HepG2 (cell line): ENCODE measurements around the gene ZNF331. TPM values are rescaled to one million over a fixed set of nuclear protein-coding genes. Genes with fewer than 3 reads are reported as not detected.
A peak's percentile ranks its signal among the peaks of the same experiment; 100 is the strongest.

Source experiments
- AGO1 ChIP-seq: fragments of 200-400 bp; formaldehyde crosslinking; IDR thresholded peaks from 2 replicates; pipeline ENCODE4 v1.6.1; 2017; ENCODE audit warnings: mild to moderate bottlenecking, low read depth, low read length, moderate library complexity; ENCODE audit not compliant: poor library complexity, severe bottlenecking
- ARID2 ChIP-seq: sonication (generic); formaldehyde crosslinking; IDR thresholded peaks from 2 replicates; pipeline ENCODE4 v1.8.1; 2022; ENCODE audit warnings: mild to moderate bottlenecking, missing genetic modification reagents, borderline replicate concordance
- ARNT ChIP-seq: fragments of 450-650 bp; IDR thresholded peaks from 2 replicates; pipeline ENCODE4 v1.6.1; 2017
- ATF7-NPFF ChIP-seq: sonication (generic); formaldehyde crosslinking; IDR thresholded peaks from 2 replicates; pipeline ENCODE4 v1.8.1; 2023; ENCODE audit warnings: mild to moderate bottlenecking, low read depth, missing genetic modification reagents, moderate library complexity
- BRCA1 ChIP-seq: sonication (generic); formaldehyde crosslinking; IDR thresholded peaks from 2 replicates; pipeline ENCODE4 v1.4.0; 2020; ENCODE audit warnings: missing genetic modification reagents
- CEBPG ChIP-seq: IDR thresholded peaks from 2 replicates; pipeline ENCODE4 v1.6.1; 2016
- DR1 ChIP-seq: sonication (generic); formaldehyde crosslinking; IDR thresholded peaks from 2 replicates; pipeline ENCODE4 v1.8.0; 2021; ENCODE audit warnings: mild to moderate bottlenecking, missing genetic modification reagents, inconsistent platforms
- FOXA1 ChIP-seq, 2 experiments: fragments of 450-650 bp in 1 of 2; sonication (generic) in 1 of 2; formaldehyde crosslinking in 1 of 2; IDR thresholded peaks; 2 replicates each; pipeline versions ENCODE4 v1.4.0 to v1.6.1; 2016 to 2020; ENCODE audit warnings: missing genetic modification reagents in 1 of 2
- HNRNPH1 ChIP-seq: fragments of 200-400 bp; formaldehyde crosslinking; optimal IDR thresholded peaks from 2 replicates; pipeline ENCODE3; 2017; ENCODE audit warnings: mild to moderate bottlenecking, low read depth, low read length
- ISX ChIP-seq: sonication (generic); formaldehyde crosslinking; conservative IDR thresholded peaks from 2 replicates; pipeline ENCODE4 v1.5.0; 2020; ENCODE audit warnings: missing genetic modification reagents
- NR2F6 ChIP-seq, 2 experiments: IDR thresholded peaks; 2 replicates each; pipeline ENCODE4 v1.6.1; 2016; ENCODE audit warnings: antibody characterized with exemption in 1 of 2, mild to moderate bottlenecking in 1 of 2
- SCMH1 ChIP-seq: sonication (generic); formaldehyde crosslinking; IDR thresholded peaks from 2 replicates; pipeline ENCODE4 v1.9.0; 2021; ENCODE audit warnings: missing genetic modification reagents, mild to moderate bottlenecking, borderline replicate concordance
- STAG1 ChIP-seq: sonication (generic); formaldehyde crosslinking; IDR thresholded peaks from 2 replicates; pipeline ENCODE4 v1.4.0; 2020; ENCODE audit warnings: missing genetic modification reagents
- TIGD3 ChIP-seq: sonication (generic); formaldehyde crosslinking; IDR thresholded peaks from 2 replicates; pipeline ENCODE4 v1.5.1; 2020; ENCODE audit warnings: mild to moderate bottlenecking, missing genetic modification reagents, borderline replicate concordance
- ZC3H13 ChIP-seq: sonication (generic); formaldehyde crosslinking; IDR thresholded peaks from 2 replicates; pipeline ENCODE4 v1.8.1; 2023; ENCODE audit warnings: mild to moderate bottlenecking, missing genetic modification reagents, moderate library complexity
- ZNF124 ChIP-seq: sonication (generic); formaldehyde crosslinking; IDR thresholded peaks from 2 replicates; pipeline ENCODE4 v1.4.0; 2020; ENCODE audit warnings: missing genetic modification reagents
- ZNF20 ChIP-seq: sonication (generic); formaldehyde crosslinking; IDR thresholded peaks from 2 replicates; pipeline ENCODE4 v1.4.0; 2020; ENCODE audit warnings: mild to moderate bottlenecking, moderate library complexity, missing genetic modification reagents
- ZNF292 ChIP-seq: sonication (generic); formaldehyde crosslinking; IDR thresholded peaks from 2 replicates; pipeline ENCODE4 v1.8.1; 2022; ENCODE audit warnings: mild to moderate bottlenecking, low read depth, missing genetic modification reagents, borderline replicate concordance
- ZNF331 ChIP-seq: sonication (generic); formaldehyde crosslinking; IDR thresholded peaks from 2 replicates; pipeline ENCODE4 v1.4.0; 2020; ENCODE audit warnings: missing genetic modification reagents
- ZNF335 ChIP-seq: sonication (generic); formaldehyde crosslinking; IDR thresholded peaks from 2 replicates; pipeline ENCODE4 v1.4.0; 2020; ENCODE audit warnings: missing genetic modification reagents
- ZNF549 ChIP-seq: sonication (generic); formaldehyde crosslinking; IDR thresholded peaks from 2 replicates; pipeline ENCODE4 v1.5.0; 2020; ENCODE audit warnings: missing genetic modification reagents
- ZNF570 ChIP-seq: sonication (generic); formaldehyde crosslinking; IDR thresholded peaks from 2 replicates; pipeline ENCODE4 v1.4.0; 2020; ENCODE audit warnings: mild to moderate bottlenecking, missing genetic modification reagents, borderline replicate concordance
- ZNF639 ChIP-seq: conservative IDR thresholded peaks from 2 replicates; pipeline ENCODE4 v1.6.1; 2018; ENCODE audit warnings: missing genetic modification reagents
- ZNF747 ChIP-seq: sonication (generic); formaldehyde crosslinking; IDR thresholded peaks from 2 replicates; pipeline ENCODE4 v1.8.1; 2023; ENCODE audit warnings: missing genetic modification reagents, mild to moderate bottlenecking, borderline replicate concordance
- ZNF788 ChIP-seq: sonication (generic); formaldehyde crosslinking; IDR thresholded peaks from 2 replicates; pipeline ENCODE4 v1.5.0; 2020; ENCODE audit warnings: mild to moderate bottlenecking, missing genetic modification reagents, borderline replicate concordance
- ZNF839 ChIP-seq: sonication (generic); formaldehyde crosslinking; IDR thresholded peaks from 2 replicates; pipeline ENCODE4 v1.4.0; 2020; ENCODE audit warnings: missing genetic modification reagents, mild to moderate bottlenecking, borderline replicate concordance
- ZNF879 ChIP-seq: sonication (generic); formaldehyde crosslinking; IDR thresholded peaks from 2 replicates; pipeline ENCODE4 v1.8.1; 2023; ENCODE audit warnings: missing genetic modification reagents
- polyA plus RNA-seq, 8 experiments: library from polyadenylated mRNA; depleted of rRNA in 3 of 8; stranded (reverse) in 7 of 8; unstranded in 1 of 8; fragments of >200 nt; fragmentation: Illumina TruSeq in 4 of 8; extraction: Trizol in 4 of 8; gene quantifications; 2 replicates each; pipeline versions ENCODE4 v1.2.1 to v1.2.3, GENCODE V29; 2011 to 2016; ENCODE audit warnings: low read depth in 4 of 8, missing spikeins in 1 of 8, mixed read lengths in 1 of 8; ENCODE audit not compliant: insufficient read depth in 1 of 8
- total RNA-seq, 5 experiments: library from RNA; depleted of rRNA; stranded (reverse); fragments of >200 nt; fragmentation: Illumina TruSeq; extraction: Trizol; gene quantifications; 2 replicates each; pipeline ENCODE4 v1.2.3, GENCODE V29; 2016; ENCODE audit warnings: low read depth in 1 of 5
- TF ChIP-seq, protein P1 (sequence below): sonication (generic); formaldehyde crosslinking; IDR thresholded peaks from 2 replicates; pipeline ENCODE4 v1.4.0; 2020; ENCODE audit warnings: missing genetic modification reagents, mild to moderate bottlenecking, borderline replicate concordance

The ZNF331 gene
- total and polyA plus RNA-seq, 2 of the 13 experiments (the other 11 are each of a cell fraction or from before 2014, with no cell fraction given): 8.2 to 13.3 TPM

- TF ChIP-seq ZNF292 (CRISPR knock-in tag) (peak; percentile 31; the same call in 1 of the 2 replicates), FOXA1 (IDR thresholded peaks at IDR 0.05) (no peak), FOXA1 (CRISPR knock-in tag; IDR thresholded peaks at IDR 0.05) (no peak), ZNF549 (no peak), ZNF570 (CRISPR knock-in tag) (no peak), ATF7-NPFF (CRISPR knock-in tag) (no peak), ZNF124 (no peak), TIGD3 (CRISPR knock-in tag) (no peak), ZNF331 (0 out of 2 replicates have a peak, but pooled peaks have one; percentile 12), ZNF335 (CRISPR knock-in tag) (no peak), ZC3H13 (CRISPR knock-in tag) (no peak), CEBPG (CRISPR knock-in tag) (peak; percentile 74), ZNF788 (CRISPR knock-in tag) (no peak), NR2F6 (IDR thresholded peaks at IDR 0.05) (peak; percentile 67), NR2F6 (CRISPR knock-in tag; IDR thresholded peaks at IDR 0.05) (no peak; the same call in 1 of the 2 replicates), ZNF20 (CRISPR knock-in tag) (no peak), ZNF879 (CRISPR knock-in tag) (no peak), STAG1 (CRISPR knock-in tag) (peak; percentile 15; the same call in 1 of the 2 replicates), AGO1 (no peak), ARID2 (CRISPR knock-in tag) (no peak), HNRNPH1 (no peak), SCMH1 (CRISPR knock-in tag) (no peak), ZNF747 (CRISPR knock-in tag) (no peak), ZNF639 (CRISPR knock-in tag) (no peak), ISX (no peak), ZNF839 (no peak), DR1 (CRISPR knock-in tag) (no peak), BRCA1 (CRISPR knock-in tag) (no peak), ARNT (no peak)
- TF ChIP-seq, protein P1, sequence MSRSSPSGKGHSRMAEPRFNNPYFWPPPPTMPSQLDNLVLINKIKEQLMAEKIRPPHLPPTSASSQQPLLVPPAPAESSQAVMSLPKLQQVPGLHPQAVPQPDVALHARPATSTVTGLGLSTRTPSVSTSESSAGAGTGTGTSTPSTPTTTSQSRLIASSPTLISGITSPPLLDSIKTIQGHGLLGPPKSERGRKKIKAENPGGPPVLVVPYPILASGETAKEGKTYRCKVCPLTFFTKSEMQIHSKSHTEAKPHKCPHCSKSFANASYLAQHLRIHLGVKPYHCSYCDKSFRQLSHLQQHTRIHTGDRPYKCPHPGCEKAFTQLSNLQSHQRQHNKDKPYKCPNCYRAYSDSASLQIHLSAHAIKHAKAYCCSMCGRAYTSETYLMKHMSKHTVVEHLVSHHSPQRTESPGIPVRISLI (CRISPR knock-in tag): no peak
These were observed 48.3 kb downstream of the ZNF331 start (continued) for GRCh38 chr19:53586277-53586691.
